ENCODE data around the gene LYL1. TPM values are rescaled to one million over a fixed set of nuclear protein-coding genes. Genes with fewer than 3 reads are reported as not detected.

Gene LYL1
- total RNA-seq, 1 experiment from 2014 or later: 0.23 TPM

GRCh38 chr19:13101590-13102415 lies 855 bp downstream of the LYL1 start:
- peak overlapping the region; percentile 2; the same call in 1 of the 2 replicates for H3K27ac ChIP-seq (ENCODE audit: low read length)
- H3K9me3 ChIP-seq (ENCODE audit: control insufficient read depth, insufficient read depth, low read depth, low read length): no peaks in the 10 kb centered on the region
- intact Hi-C loops (cut with micrococcal nuclease; ENCODE audit: unreplicated experiment): no loop called here
- TF ChIP-seq SIN3A (IDR thresholded peaks at IDR 0.05; ENCODE audit: borderline replicate concordance, insufficient read depth, low read depth, low read length) (no peak), POLR2AphosphoS5 (IDR thresholded peaks at IDR 0.05; ENCODE audit: low read depth, low read length) (no peak), REST (IDR thresholded peaks at IDR 0.05; ENCODE audit: insufficient read depth in 1 of 2, low read depth in 2 of 2, low read length in 1 of 2) (no peak), CTCF (IDR thresholded peaks at IDR 0.05) (peak; percentile 23; the same call in 1 of the 2 replicates)
- no peak for DNase-seq (ENCODE audit: low read depth, low spot score)
- peak; percentile 7; the same call in 1 of the 2 replicates for ATAC-seq
- no TSS peak for BruUV-seq (replicated peaks)
- ChIA-PET POLR2A (no interaction called here), CTCF (interaction anchor here (0.7 to 1.2 kb wide), 2 partner anchors 9 to 124 kb away, joined by 3 to 6 read pairs; no protein-coding TSS in a partner anchor)
- no peaks in the 10 kb centered on the region for H3K36me3 ChIP-seq (ENCODE audit: control insufficient read depth, insufficient read depth, low read length)
- H3K27me3 ChIP-seq (ENCODE audit: control insufficient read depth, insufficient read depth, low read length): no peaks in the 10 kb centered on the region
- peaks cover 10% of the 10 kb centered on the region for H3K4me1 ChIP-seq (ENCODE audit: control insufficient read depth, insufficient read depth, low read length)
- H3K4me3 ChIP-seq (ENCODE audit: low read depth in 2 of 2, low read length in 2 of 2): no peak overlapping the region; a peak in 1 of 4 replicates
- in situ Hi-C loops (cut with HindIII; ENCODE audit: low pct_unique_long_range_greater_than_20kb, low sequenced_read_pairs): no loop called here

GRCh38 chr19:13100841-13101589 lies 1.6 kb downstream of the LYL1 start:
- ChIA-PET CTCF (interaction anchor here (0.6 to 1.2 kb wide), 3 partner anchors 10 to 629 kb away, joined by 3 to 6 read pairs (median 3); no protein-coding TSS in a partner anchor), POLR2A (no interaction called here)
- Histone ChIP-seq H3K9me3 (ENCODE audit: control insufficient read depth, insufficient read depth, low read depth, low read length) (no peaks in the 10 kb centered on the region), H3K4me1 (ENCODE audit: control insufficient read depth, insufficient read depth, low read length) (peaks cover 18% of the 10 kb centered on the region), H3K36me3 (ENCODE audit: control insufficient read depth, insufficient read depth, low read length) (no peaks in the 10 kb centered on the region), H3K27ac (ENCODE audit: low read length) (no peak overlapping the region), H3K27me3 (ENCODE audit: control insufficient read depth, insufficient read depth, low read length) (no peaks in the 10 kb centered on the region), H3K4me3 (ENCODE audit: low read depth in 2 of 2, low read length in 2 of 2) (no peak overlapping the region)
- BruUV-seq (replicated peaks): no TSS peak
- DNase-seq (ENCODE audit: low read depth, low spot score) (no peak), ATAC-seq (no peak)
- in situ Hi-C loops (cut with HindIII; ENCODE audit: low pct_unique_long_range_greater_than_20kb, low sequenced_read_pairs): no loop called here
- intact Hi-C loops (cut with micrococcal nuclease; ENCODE audit: unreplicated experiment): no loop called here
- no peak for TF ChIP-seq REST (IDR thresholded peaks at IDR 0.05; ENCODE audit: insufficient read depth in 1 of 2, low read depth in 2 of 2, low read length in 1 of 2)
- no peak for TF ChIP-seq TCF7L2 (IDR thresholded peaks at IDR 0.05; ENCODE audit: low read depth, low read length)
- TF ChIP-seq SIN3A (IDR thresholded peaks at IDR 0.05; ENCODE audit: borderline replicate concordance, insufficient read depth, low read depth, low read length): no peak
- peak; percentile 64 for TF ChIP-seq CTCF (IDR thresholded peaks at IDR 0.05)
- no peak for TF ChIP-seq POLR2AphosphoS5 (IDR thresholded peaks at IDR 0.05; ENCODE audit: low read depth, low read length)
